NB4 (cell line): ENCODE measurements around the gene ADTRP.

Source experiments
- DNase-seq: peaks from one replicate; pipeline ENCODE4 v3.0.0; 2010; ENCODE audit warnings: low read depth
- H3K4me3 ChIP-seq: one replicate; pipeline ENCODE4 v1.5.1; 2011; ENCODE audit warnings: mild to moderate bottlenecking, low read depth, low read length, moderate library complexity
- CTCF ChIP-seq: IDR thresholded peaks from one replicate; pipeline ENCODE4 v1.5.1; 2012; ENCODE audit warnings: low read depth, low read length
- MAX ChIP-seq: IDR thresholded peaks from 2 replicates; pipeline ENCODE4 v1.6.1; 2011; ENCODE audit warnings: low read depth, low read length
- MYC ChIP-seq: IDR thresholded peaks from 2 replicates; pipeline ENCODE4 v1.6.1; 2011; ENCODE audit warnings: low read depth, low read length
- POLR2A ChIP-seq: IDR thresholded peaks from 2 replicates; pipeline ENCODE4 v1.6.1; 2011; ENCODE audit warnings: mild to moderate bottlenecking; ENCODE audit not compliant: insufficient read length; ENCODE audit errors: extremely low read depth

ADTRP gene

GRCh38 chr6:11667876-11668275 is 110.7 kb downstream of the ADTRP start:
- no peak for DNase-seq
- H3K4me3 ChIP-seq, result no peak overlapping the region
- TF ChIP-seq POLR2A, result no peak
- TF ChIP-seq MYC, result no peak
- no peak for TF ChIP-seq CTCF
- no peak for TF ChIP-seq MAX

GRCh38 chr6:11665604-11666326 is 112.8 kb downstream of the ADTRP start:
- DNase-seq, result no peak
- TF ChIP-seq MAX (no peak), MYC (no peak), CTCF (no peak), POLR2A (no peak)
- no peak overlapping the region for H3K4me3 ChIP-seq
